Measurements from ENCODE around the gene LRRC23.

The LRRC23 gene

DNA sequence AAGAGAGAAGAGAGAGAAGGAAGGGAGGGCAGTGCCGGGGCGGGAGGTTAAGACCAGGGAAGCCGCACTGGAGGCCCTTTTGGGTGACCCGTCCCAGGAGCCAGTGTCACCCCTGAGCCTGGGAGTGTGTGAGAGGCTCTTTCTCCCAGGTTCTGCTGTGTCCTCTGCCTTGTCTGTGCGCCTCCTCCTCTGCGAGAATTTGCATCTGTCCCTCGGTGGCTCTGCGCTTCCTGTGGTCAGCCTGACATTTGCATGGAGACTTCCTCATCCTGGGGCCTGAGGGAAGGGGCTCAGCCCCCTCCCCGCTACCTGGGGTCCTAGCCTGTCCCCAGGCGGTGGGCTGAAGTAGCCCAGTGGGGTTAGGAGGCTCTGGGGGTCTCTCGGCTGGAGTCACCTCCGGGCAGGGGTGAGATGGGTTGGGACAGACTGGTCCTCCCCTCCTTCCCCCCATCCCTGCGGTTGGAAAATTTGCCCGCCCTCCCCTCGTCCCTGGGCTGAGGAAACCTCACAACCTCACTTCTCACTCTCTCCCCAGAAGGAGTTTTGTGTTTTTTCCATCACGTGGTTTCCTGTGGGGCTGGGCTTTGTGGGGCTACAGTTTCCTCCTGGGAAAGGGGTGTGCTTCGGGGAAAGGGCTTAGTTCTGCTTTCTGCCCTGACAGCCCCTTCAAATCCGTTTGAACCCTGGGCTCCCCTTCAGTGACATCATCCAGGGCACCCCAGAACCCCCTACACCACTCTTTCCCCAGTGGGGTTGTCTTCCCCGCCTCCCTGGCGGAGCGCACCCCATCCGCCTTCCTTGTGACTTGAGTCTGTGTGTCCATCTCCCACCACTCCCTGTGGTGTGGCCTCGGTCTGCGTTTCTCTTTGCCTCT lies 49.1 kb downstream of the LRRC23 start:
- Histone ChIP-seq H3K36me3 (ENCODE audit: control insufficient read depth, insufficient read depth, low read length) (peaks cover 18% of the 10 kb centered on the region), H3K4me3 (ENCODE audit: low read depth, low read length) (no peak overlapping the region), H3K27me3 (ENCODE audit: control insufficient read depth, insufficient read depth, low read length) (no peaks in the 10 kb centered on the region), H3K4me1 (ENCODE audit: control insufficient read depth, insufficient read depth, low read length) (no peaks in the 10 kb centered on the region), H3K9ac (ENCODE audit: low read depth, low read length) (peak overlapping the region; percentile 54), H3K9me3 (ENCODE audit: control insufficient read depth, insufficient read depth, low read length) (no peaks in the 10 kb centered on the region)

DNA sequence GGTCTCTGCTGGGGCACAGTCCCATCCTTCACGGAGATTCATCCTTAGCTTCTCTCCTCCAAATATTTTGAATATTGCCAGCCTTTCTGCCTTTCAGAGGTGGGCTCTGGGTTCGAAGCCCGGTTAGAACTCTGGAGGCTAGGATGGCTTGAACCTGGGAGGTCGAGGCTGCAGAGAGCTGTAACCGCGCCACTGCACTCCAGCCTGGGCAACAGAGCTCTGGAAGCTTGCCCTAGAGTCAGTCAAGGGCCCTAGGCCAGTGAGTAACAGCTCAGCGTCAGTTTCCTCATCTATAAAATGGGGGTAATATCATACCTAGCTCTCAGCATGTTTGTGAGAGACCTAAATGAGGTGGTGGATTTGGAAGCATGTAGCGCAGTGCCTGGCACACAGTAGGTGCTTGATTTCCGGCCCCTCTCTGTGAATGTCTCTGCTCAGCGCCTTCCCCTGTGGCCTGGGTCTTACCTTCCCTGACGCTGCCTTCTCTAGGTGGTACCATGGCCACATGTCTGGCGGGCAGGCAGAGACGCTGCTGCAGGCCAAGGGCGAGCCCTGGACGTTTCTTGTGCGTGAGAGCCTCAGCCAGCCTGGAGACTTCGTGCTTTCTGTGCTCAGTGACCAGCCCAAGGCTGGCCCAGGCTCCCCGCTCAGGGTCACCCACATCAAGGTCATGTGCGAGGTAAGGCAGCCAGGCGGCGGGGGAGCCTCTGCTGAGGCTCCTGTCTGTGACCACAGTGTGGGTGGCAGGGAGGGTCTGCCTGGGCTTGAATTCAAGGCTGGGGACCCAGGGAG lies 49.9 kb downstream of the LRRC23 start:
- Histone ChIP-seq H3K4me3 (ENCODE audit: low read depth, low read length) (no peak overlapping the region), H3K9ac (ENCODE audit: low read depth, low read length) (no peak overlapping the region), H3K9me3 (ENCODE audit: control insufficient read depth, insufficient read depth, low read length) (no peaks in the 10 kb centered on the region), H3K36me3 (ENCODE audit: control insufficient read depth, insufficient read depth, low read length) (peaks cover 18% of the 10 kb centered on the region), H3K27me3 (ENCODE audit: control insufficient read depth, insufficient read depth, low read length) (no peaks in the 10 kb centered on the region), H3K4me1 (ENCODE audit: control insufficient read depth, insufficient read depth, low read length) (no peaks in the 10 kb centered on the region)

DNA sequence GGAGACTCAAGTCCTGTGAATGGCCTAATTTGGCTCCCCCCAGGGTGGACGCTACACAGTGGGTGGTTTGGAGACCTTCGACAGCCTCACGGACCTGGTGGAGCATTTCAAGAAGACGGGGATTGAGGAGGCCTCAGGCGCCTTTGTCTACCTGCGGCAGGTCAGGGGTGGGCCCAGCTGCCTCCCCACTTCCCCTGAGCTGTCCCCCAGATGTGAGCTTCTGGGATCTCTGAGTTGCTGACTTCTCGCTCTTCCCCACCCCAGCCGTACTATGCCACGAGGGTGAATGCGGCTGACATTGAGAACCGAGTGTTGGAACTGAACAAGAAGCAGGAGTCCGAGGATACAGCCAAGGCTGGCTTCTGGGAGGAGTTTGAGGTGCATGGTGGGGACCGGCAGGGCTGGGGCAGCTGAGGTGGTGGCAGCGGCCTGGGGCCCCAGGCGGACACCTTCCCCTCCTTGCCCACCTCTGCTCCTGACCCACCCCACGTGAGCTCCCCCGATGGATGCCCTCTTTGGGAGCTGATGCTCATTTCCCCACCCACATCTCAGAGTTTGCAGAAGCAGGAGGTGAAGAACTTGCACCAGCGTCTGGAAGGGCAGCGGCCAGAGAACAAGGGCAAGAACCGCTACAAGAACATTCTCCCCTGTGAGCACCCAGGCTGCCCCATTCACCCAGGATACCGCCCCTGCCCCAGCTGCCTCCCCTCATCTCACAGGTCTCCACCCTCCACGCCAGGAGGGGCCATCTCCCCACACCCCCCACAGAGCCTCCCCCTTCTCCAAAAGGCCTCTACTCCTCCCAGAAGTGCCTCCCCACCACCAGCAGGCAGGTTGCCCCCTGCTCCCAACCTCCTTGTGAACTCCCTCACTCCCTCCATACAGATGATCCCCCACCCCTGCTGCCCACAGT lies 50.7 kb downstream of the LRRC23 start:
- H3K9ac ChIP-seq (ENCODE audit: low read depth, low read length) = no peak overlapping the region
- H3K4me1 ChIP-seq (ENCODE audit: control insufficient read depth, insufficient read depth, low read length) = no peaks in the 10 kb centered on the region
- no peak overlapping the region for H3K4me3 ChIP-seq (ENCODE audit: low read depth, low read length)
- H3K36me3 ChIP-seq (ENCODE audit: control insufficient read depth, insufficient read depth, low read length) = peaks cover 18% of the 10 kb centered on the region
- no peaks in the 10 kb centered on the region for H3K9me3 ChIP-seq (ENCODE audit: control insufficient read depth, insufficient read depth, low read length)
- no peaks in the 10 kb centered on the region for H3K27me3 ChIP-seq (ENCODE audit: control insufficient read depth, insufficient read depth, low read length)

DNA sequence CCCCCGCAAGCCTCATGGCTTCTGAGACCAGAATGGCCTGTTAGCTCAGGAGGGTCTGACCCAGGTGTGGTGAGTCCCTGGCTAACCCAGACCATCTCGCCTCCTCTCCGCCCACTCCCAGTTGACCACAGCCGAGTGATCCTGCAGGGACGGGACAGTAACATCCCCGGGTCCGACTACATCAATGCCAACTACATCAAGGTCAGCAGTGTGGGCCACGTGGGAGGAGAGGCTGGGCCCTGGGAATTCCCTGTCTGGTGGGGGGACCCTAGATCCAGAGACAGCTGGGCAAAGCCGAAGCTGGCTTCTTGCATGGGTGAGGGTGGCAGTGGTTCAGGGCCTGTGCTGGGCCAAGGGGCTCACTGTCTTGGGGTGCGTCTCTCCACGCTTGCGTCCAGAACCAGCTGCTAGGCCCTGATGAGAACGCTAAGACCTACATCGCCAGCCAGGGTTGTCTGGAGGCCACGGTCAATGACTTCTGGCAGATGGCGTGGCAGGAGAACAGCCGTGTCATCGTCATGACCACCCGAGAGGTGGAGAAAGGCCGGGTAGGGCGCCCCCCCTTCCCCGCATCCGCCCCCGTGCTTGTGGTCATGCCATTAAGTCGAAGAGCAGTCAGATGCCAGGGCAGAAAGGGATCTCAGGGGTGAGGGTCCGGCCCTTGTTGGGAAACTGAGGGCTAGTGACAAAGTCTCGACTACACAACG lies 51.6 kb downstream of the LRRC23 start:
- Histone ChIP-seq H3K9ac (ENCODE audit: low read depth, low read length) (no peak overlapping the region), H3K4me3 (ENCODE audit: low read depth, low read length) (no peak overlapping the region), H3K27me3 (ENCODE audit: control insufficient read depth, insufficient read depth, low read length) (no peaks in the 10 kb centered on the region), H3K4me1 (ENCODE audit: control insufficient read depth, insufficient read depth, low read length) (peaks cover 7% of the 10 kb centered on the region), H3K36me3 (ENCODE audit: control insufficient read depth, insufficient read depth, low read length) (peaks cover 18% of the 10 kb centered on the region), H3K9me3 (ENCODE audit: control insufficient read depth, insufficient read depth, low read length) (no peaks in the 10 kb centered on the region)

DNA sequence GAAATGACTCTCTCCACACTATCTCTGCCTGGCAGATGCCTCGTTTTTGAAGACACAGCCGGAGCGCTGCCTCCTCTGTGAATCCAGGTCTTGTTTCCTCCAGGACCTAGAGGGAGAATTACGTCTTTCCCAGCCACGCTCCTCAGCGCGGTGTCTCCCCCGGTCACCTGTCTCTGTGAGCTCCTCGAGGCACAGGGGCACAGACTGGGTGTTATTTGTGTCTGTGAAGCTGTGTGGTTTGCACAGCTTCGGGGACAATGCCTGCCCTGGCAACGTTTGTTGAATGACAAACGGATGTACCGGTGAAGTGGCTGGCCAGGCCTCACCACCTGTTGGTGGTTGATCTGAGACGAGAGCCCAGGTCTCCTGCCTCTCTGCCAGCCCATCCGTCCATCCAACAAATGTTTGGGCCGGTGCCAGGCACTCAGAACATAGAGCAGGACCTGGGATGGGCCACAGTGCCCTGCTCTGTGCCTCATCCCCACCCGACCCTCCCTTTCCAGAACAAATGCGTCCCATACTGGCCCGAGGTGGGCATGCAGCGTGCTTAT lies 52.6 kb downstream of the LRRC23 start:
- peaks cover 11% of the 10 kb centered on the region for H3K4me1 ChIP-seq (ENCODE audit: control insufficient read depth, insufficient read depth, low read length)
- H3K27me3 ChIP-seq (ENCODE audit: control insufficient read depth, insufficient read depth, low read length) = no peaks in the 10 kb centered on the region
- H3K9me3 ChIP-seq (ENCODE audit: control insufficient read depth, insufficient read depth, low read length) = no peaks in the 10 kb centered on the region
- H3K36me3 ChIP-seq (ENCODE audit: control insufficient read depth, insufficient read depth, low read length) = peaks cover 15% of the 10 kb centered on the region
- H3K4me3 ChIP-seq (ENCODE audit: low read depth, low read length) = no peak overlapping the region
- H3K9ac ChIP-seq (ENCODE audit: low read depth, low read length) = no peak overlapping the region

DNA sequence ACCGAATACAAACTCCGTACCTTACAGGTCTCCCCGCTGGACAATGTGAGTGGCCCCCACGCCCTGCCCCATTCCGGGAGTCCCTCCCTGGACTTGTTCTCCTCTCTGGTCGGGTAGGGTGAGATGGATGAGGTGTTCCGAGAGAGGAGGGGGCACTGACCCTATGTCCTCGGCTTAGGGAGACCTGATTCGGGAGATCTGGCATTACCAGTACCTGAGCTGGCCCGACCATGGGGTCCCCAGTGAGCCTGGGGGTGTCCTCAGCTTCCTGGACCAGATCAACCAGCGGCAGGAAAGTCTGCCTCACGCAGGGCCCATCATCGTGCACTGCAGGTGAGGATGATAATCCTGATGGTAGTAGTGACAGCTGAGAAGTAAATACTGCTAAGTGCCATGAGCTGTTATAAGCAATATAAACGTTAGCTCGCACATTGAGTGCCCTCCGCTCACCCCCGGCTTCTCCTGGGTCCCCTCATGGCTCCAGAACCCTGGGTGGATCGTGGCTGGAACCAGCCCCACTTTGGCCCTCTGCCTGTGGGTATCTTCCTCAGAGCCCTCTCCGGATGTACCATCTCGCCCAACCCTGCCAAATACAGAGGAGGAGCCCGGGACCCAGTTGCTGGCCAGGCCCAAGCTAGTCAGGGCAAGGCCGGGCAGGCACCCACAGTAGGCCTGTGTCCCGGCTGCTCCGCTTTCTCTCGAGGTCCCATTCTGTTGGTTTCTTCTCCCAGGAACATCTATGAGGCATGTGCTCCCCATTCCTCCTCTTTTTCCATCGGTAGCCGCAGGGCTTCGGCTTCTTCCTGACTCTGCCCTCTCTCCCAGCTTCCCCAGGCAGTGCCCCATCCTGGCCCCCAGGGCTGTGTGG lies 53.4 kb downstream of the LRRC23 start:
- Histone ChIP-seq H3K4me3 (ENCODE audit: low read depth, low read length) (no peak overlapping the region), H3K9ac (ENCODE audit: low read depth, low read length) (no peak overlapping the region), H3K9me3 (ENCODE audit: control insufficient read depth, insufficient read depth, low read length) (no peaks in the 10 kb centered on the region), H3K27me3 (ENCODE audit: control insufficient read depth, insufficient read depth, low read length) (no peaks in the 10 kb centered on the region), H3K4me1 (ENCODE audit: control insufficient read depth, insufficient read depth, low read length) (peaks cover 11% of the 10 kb centered on the region), H3K36me3 (ENCODE audit: control insufficient read depth, insufficient read depth, low read length) (peaks cover 15% of the 10 kb centered on the region)

DNA sequence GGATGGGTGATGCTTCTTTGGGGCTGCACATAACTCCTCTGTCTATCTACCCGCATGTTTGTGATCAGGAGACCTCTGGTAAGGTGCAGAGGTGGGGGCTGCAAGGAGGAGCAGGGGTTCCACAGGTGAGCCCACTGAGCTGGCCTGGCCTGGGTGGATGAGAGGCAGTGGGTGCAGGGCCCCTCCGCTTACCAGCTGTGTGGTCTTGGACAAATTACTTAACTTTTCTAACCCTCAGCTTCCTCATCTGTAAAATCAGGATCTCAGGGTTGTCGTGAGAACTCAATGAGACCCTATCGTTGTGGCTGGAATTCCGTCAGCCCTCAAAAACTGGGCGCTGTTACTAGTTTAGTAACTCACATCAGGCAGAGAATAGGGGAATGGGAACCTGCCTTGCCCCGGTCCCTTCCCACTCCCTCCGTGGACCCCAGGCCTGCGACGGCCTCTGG lies 54.0 kb downstream of the LRRC23 start:
- no peaks in the 10 kb centered on the region for H3K27me3 ChIP-seq (ENCODE audit: control insufficient read depth, insufficient read depth, low read length)
- H3K9ac ChIP-seq (ENCODE audit: low read depth, low read length) = no peak overlapping the region
- H3K4me3 ChIP-seq (ENCODE audit: low read depth, low read length) = no peak overlapping the region
- H3K4me1 ChIP-seq (ENCODE audit: control insufficient read depth, insufficient read depth, low read length) = peaks cover 11% of the 10 kb centered on the region
- no peaks in the 10 kb centered on the region for H3K9me3 ChIP-seq (ENCODE audit: control insufficient read depth, insufficient read depth, low read length)
- peaks cover 15% of the 10 kb centered on the region for H3K36me3 ChIP-seq (ENCODE audit: control insufficient read depth, insufficient read depth, low read length)

DNA sequence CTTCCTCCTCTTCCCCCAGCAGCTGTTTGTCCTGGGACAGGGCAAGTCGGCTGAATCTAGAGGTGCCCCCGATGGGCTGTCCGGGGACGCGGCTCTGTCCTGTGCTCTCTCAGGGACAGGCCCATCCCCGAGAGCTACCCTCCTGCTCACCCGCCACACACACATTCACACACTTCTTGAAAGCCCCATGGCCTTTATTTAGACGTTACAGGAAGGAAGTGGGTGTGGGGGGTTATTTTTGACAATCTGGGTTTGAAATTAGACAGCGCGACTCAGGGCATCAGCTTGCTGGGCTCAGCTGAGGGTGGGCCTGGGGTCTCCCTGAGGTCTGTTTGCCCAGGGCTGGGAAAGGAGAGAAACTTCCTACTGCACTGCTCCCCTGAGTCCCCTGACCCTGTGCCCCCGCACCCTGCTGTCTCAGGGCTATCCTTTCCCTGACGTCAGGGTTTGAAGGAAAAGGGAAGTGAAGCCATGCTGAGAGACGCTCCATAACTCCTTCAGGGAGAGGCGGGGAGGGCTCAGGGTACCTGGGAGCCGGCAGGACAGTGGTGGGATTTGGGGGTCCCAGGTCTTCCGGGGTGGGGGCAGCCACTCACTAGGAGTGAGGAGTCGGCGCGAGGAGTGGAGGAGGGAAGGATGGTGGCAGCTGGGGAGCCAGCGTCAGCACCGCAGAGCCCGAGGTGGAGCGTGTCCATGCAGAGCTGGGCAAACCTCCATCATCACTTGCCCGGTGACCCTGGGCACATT lies 54.6 kb downstream of the LRRC23 start:
- Histone ChIP-seq H3K9ac (ENCODE audit: low read depth, low read length) (no peak overlapping the region), H3K4me3 (ENCODE audit: low read depth, low read length) (no peak overlapping the region), H3K36me3 (ENCODE audit: control insufficient read depth, insufficient read depth, low read length) (peaks cover 15% of the 10 kb centered on the region), H3K27me3 (ENCODE audit: control insufficient read depth, insufficient read depth, low read length) (no peaks in the 10 kb centered on the region), H3K9me3 (ENCODE audit: control insufficient read depth, insufficient read depth, low read length) (no peaks in the 10 kb centered on the region), H3K4me1 (ENCODE audit: control insufficient read depth, insufficient read depth, low read length) (peaks cover 14% of the 10 kb centered on the region)

DNA sequence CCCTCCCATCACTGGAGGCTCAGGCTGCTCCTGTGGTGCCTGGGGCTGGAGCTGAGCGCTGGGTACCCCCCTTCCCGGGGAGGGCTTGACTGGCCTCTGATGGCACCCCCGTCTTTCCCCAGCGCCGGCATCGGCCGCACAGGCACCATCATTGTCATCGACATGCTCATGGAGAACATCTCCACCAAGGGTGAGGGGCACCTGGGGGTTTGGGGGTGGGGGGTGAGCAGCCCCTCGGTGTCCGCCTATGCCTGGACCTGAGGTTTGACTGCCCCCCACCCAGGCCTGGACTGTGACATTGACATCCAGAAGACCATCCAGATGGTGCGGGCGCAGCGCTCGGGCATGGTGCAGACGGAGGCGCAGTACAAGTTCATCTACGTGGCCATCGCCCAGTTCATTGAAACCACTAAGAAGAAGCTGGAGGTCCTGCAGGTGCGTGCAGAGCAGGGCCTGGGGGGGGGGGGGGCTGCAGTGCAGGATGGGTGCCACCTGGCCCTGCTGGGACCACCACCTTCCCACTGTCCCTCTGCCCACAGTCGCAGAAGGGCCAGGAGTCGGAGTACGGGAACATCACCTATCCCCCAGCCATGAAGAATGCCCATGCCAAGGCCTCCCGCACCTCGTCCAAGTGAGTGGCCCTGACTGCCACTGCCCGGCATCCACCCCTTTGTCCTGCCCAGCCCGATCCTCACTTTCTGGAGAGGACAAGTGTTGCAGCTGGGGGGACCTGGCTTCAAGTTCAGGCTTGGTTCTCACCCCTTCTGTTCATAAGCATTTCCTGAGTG lies 55.4 kb downstream of the LRRC23 start:
- Histone ChIP-seq H3K4me3 (ENCODE audit: low read depth, low read length) (no peak overlapping the region), H3K36me3 (ENCODE audit: control insufficient read depth, insufficient read depth, low read length) (peaks cover 10% of the 10 kb centered on the region), H3K9me3 (ENCODE audit: control insufficient read depth, insufficient read depth, low read length) (no peaks in the 10 kb centered on the region), H3K4me1 (ENCODE audit: control insufficient read depth, insufficient read depth, low read length) (peaks cover 14% of the 10 kb centered on the region), H3K9ac (ENCODE audit: low read depth, low read length) (no peak overlapping the region), H3K27me3 (ENCODE audit: control insufficient read depth, insufficient read depth, low read length) (no peaks in the 10 kb centered on the region)
